HG03066 (cell line): ENCODE data around the gene ZFYVE21.
A peak's percentile ranks its signal among the peaks of the same experiment; 100 is the strongest.

ENCODE experiments used
- ATAC-seq: cut with Tn5 transposase; IDR thresholded peaks from one replicate; pipeline ENCODE4 v1.9.1; 2021; ENCODE audit warnings: low read depth; ENCODE audit not compliant: unreplicated experiment

ZFYVE21 gene

GRCh38 chr14:103715052-103716000 is at the start of gene ZFYVE21, which contains the start of gene XRCC3:
Gene ZFYVE21, plus strand, starts transcription at chr14:103715810. Its CDS starts 32 bp downstream, at chr14:103715842.
Gene XRCC3, minus strand, starts transcription at chr14:103715451. Its CDS starts 4,364 bp downstream, at chr14:103711087.
- ATAC-seq = peak; percentile 95

- ATAC-seq = no peak
These were observed 47.9 kb upstream of the ZFYVE21 start for GRCh38 chr14:103667671-103668070.

DNA sequence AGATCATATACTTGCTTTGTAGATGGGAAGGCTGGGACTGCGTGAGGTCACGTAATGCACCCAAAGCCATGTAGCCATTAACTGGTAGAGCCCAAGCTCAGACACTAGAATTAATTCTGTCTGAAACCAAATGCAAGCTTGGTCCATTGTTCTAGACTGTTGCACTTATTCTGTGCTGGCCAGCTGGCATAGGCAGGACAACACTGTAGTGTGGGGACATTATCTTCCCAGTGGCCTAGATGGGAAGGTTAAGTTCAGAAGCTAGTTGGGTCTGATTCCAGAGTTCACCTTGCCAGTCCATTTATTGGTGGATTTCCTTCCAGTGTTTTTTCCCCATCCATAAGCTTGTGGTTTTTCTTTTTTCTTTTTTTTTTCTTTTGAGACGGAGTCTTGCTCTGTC is 47.5 kb upstream of the ZFYVE21 start:
- ATAC-seq = no peak

DNA sequence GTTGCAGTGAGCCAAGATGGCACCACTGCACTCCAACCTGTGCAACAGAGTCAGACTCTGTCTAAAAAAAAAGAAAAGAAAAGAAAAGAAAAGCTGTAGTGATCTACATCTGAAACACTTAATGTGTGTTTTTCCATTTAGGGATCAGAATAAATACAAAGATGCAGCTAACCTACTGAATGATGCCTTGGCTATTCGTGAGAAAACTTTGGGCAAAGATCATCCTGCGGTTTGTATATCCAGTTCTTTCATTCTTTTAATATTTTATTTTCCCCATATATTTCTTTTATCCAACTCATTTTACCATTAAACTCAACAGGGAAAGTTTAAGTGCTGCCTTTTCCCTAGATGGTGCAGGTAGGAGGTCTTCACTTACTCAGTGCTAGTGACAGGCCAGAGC is 46.2 kb upstream of the ZFYVE21 start:
- no peak for ATAC-seq

DNA sequence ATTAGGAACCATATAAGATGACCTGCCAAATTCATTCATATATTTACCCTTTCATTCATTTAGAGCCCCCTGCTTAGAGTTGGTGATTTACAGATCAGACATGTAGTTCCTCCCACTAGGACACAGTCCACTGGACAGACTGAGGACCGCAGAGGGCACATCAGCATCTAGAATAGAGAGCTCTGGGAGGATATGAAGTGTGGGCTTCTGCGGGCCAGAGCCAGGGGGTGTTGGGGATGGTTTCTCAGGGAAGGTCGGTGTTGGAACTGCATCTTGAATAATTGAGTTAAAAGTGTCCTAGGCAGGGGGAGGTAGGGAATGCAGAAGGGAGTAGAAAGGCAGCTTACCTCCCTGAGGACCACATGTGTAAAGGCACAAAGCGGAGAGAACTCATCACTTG is 43.7 kb upstream of the ZFYVE21 start:
- no peak for ATAC-seq

DNA sequence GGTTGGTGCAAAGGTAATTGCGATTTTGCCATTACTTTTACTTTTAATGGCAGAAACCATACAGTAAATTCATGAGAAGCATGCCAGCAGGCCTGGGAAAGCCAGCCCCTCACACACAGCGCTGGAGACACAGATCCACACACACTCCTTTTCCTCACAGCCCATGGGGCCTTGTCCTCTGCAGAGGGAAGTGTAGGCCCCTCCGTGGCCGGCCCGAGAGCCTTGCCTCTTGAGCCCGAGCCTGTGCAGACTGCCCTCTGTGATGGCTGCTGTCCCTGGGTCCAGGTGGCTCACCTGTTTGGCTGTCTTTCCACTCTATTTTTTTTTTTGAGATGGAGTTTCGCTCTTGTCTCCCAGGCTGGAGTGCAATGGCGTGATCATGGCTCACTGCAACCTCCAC is 39.7 kb upstream of the ZFYVE21 start:
- no peak for ATAC-seq

DNA sequence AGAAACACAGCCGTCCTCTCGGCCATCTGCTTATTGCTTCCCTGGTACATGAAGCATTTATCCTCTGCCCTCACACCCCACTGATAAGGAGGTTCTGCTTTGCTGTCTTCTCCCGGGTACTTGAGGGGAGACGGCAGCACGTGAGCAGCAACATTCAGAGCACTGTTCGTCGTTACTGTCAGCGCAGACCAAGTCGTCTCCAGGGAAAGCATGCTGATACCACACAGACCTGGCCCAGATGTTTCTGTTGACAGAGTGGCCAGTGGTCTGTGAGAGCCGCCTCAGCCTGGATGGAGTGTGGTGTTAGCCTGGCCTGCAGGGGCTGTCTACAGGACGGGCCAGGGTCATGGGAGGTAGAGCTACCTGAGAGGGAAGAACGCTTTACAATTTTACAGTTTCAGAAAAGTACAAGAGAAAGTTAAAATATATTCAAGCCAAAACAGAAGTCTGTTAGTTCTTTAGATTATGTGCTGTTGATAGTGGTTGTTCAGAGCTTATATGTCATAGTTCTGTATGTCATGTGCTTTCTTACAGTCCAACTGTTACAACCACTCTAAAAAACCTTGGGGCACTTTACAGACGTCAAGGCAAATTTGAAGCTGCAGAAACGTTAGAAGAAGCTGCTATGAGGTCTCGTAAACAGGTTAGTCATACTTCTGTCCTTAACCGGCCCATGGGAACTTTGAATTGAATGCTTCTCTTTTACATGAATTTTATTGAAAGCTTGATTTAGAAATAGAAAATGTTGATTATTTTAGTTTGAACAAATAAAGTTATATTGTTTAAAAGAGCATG is 38.5 kb upstream of the ZFYVE21 start:
- no peak for ATAC-seq

- ATAC-seq = peak; percentile 84
These were observed 36.3 kb upstream of the ZFYVE21 start for GRCh38 chr14:103679351-103679750.

DNA sequence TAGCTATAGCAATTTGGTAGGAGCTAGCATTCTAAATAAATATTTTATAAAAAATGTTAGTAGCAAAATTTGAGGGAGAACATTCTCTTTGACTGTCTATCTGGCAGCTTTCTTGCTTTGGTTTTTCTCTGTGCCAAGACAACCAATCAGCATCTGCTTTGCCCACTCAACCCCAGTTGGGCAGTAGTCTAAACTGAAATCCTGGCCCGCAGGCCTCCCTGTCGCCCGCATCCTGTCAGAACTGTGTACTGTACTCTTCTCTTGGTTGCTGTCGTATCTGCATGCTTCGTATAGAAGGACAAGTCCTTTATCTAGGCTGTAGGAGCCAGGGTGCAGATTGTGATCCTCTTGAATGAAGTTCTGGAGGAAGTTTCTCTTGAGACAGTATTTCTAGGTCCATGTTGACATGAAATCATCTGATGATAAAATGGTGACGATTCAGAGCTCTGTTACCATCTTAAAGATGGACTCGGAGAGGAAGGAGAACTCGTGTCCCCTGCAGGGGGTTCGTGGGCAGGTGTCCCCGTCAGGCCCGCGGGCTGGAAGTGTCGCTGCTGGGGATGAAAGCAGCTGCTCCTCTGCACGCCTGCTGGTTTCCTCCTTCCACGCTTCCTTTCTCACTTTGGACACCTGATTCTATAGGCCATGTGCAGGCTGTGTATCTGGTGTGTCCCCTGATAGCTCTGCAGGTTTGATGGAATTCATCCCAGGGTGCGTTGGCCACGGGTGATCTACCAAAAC is 34.9 kb upstream of the ZFYVE21 start:
- ATAC-seq = no peak

- ATAC-seq = no peak
These were observed 32.5 kb upstream of the ZFYVE21 start for GRCh38 chr14:103683139-103683538.

GRCh38 chr14:103684471-103684870 is 31.1 kb upstream of the ZFYVE21 start:
- ATAC-seq = no peak

GRCh38 chr14:103684871-103685270 is 30.7 kb upstream of the ZFYVE21 start:
- ATAC-seq = no peak

DNA sequence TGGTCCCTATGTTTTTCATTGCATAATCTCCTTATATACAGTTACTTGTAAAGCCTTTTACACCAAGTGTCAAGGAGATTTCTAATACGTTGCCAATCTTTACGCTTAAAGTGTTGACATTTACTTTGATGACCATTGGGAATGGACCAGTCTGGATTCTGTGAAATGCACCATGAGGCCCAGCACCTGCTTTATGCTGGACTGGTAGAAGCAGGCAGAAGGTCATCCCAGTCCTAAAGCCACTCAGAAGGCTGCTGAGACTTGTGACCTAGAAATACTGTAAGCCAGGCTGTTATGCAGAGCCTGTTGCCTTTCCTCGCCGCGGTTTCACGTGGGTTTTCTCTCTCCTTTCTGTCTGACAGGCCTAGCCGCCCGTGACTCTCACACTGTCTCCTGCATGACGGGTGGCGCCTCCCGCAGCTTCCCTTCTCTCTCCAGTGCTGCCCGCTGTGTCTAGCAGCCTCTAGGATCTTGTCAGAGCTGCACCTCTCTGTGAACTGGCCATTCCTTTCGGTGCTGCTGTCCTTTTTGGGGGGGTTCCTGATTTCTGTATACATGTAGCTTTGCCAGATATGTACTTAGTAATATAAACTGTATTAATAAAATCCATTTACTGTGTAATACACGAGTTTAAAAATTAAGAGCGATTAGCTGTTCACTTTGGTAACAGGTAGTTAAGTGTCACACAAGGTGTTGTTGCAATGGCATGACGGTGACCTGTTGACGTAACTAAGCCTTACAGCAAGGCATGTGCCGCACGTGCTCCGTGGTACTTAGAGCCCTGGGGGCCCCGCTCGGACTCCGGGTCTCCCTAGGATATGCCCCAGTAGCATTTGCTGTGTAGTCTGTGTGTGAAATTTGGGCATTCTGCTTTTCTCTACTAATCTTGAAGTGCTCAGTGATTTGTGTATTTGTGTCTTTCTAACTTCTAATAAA is 30.1 kb upstream of the ZFYVE21 start:
- no peak for ATAC-seq

- ATAC-seq = no peak
These were observed 28.7 kb upstream of the ZFYVE21 start for GRCh38 chr14:103686831-103687485.

- ATAC-seq = no peak
These were observed 27.9 kb upstream of the ZFYVE21 start for GRCh38 chr14:103687712-103688111.

DNA sequence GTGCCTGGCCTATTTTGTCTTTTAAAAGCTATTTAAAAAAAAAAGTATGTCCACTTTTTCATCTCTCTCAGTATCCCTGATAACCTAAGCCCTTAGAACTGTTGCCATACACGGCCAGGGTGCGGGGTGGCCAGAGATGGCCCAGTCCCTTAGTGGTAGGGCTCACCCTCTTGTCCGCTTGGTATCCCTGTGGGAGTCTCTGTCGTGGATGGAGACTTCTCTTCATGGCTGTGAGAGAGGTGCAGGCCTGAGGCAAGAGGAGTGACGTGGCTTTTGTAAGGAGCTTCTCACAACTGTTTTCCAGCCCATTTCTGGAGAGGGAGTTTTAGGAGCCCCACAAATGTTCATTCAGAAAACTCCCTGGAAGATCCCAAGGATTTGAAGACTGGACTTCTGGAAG is 27.2 kb upstream of the ZFYVE21 start:
- ATAC-seq = no peak

DNA sequence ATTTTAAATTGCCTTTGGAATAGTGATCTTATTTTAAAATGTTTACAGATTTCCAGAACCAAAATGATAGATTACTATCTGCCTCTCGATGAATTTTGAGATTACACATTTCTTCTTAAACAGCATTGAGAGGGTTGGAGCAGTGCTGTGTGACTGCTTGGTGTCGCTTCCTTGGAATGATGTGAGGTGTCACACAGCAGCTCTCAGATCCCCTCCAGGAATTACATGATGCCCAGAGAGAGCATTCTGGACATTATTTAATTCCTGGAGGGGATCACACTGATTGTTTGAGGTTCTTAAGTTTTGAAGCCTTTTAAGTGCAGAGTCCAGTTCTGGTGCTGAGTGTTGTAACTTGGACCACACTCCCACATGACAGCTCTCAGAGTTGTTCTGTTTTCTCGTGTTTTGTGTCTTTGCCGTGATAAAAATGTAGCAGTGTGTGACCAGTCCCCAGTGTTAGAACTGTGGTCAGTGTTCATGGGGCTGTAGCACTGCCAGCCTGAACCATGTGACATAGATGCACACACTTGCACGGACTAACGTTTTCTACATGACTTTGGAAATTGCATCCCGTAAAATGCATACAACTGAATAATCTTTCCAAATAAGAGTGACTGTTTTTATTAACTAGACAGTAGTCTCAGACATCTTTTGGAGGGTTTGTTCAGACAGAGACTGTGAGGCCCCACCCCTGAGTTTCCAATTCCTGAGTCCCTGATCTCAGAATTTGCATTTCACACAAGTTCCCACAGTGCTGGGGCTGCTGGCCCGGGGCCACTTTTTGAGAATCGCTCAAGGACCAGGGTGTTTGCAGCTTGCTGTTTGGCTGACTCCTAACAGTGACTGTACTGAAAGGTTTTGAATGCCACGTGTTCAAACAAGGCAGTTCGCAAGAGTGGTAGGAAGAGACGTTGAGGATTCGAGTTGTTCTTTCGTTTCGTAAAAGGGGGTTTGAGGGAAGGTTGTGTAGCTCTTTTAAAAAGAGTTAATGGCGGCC is 26.4 kb upstream of the ZFYVE21 start:
- peak; percentile 64 for ATAC-seq

GRCh38 chr14:103690332-103690731 is 25.3 kb upstream of the ZFYVE21 start:
- ATAC-seq = no peak
